ENCODE measurements around the gene RHOXF2B.
A peak's percentile ranks its signal among the peaks of the same experiment; 100 is the strongest.
"Not testable (repeated sequence)": the region's sequence is repeated elsewhere in the genome, so short reads cannot be mapped to it uniquely, and the experiment has no call there.

Gene RHOXF2B

DNA sequence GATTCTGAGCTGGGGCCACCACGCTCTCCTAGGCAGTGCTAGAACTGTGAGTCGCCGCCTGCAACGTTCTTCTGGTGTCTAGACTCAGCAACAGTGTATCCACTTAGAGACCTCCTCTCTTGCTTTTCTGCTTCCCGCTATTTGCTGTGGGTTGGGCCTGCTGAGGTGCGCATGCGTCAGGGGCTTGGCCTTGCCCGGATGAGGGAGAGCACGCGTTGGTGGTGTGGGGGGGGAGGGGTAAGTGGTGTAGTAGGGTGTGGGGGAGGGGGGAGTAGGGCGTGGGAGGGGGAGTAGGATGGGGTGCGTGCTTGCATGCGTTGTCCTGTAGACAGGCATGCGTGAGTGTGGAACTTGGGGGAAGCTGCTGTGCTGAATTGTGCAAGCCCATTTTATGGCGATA lies at the start of gene RHOXF2B:
Gene RHOXF2B (minus strand): TSS at position 101 of the 400 bp plus-strand sequence. CDS start 138 bp downstream, outside the sequence.
- not testable (repeated sequence) for H3K27ac Mint-ChIP-seq; DNase-seq; H3K4me3 Mint-ChIP-seq; H3K9me3 Mint-ChIP-seq; H3K36me3 Mint-ChIP-seq; H3K4me1 Mint-ChIP-seq; H3K27me3 Mint-ChIP-seq; ATAC-seq (replicated peaks)

DNA sequence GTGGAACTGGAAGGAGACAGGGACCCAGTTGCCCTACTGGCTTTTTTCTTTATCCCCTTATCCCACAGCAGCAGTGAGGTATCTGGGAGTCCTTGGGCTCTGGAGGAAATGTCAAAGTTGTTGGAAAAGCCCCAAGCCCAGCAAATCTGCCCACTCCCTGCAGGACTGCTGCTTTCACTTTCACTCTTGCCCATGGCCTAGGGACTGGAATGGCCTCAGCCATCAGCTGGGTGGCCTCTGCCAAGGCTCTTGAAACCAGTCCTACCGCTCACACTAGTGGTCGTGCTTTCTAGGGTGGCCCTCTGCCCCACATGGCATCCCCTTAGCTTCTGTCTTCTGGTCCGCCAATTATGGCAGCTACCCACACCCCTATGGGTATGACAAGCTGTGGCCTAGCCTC lies 48.0 kb upstream of the RHOXF2B start:
- H3K4me1 Mint-ChIP-seq = peaks cover 0 to 4% of the 10 kb centered on the region in 2 donors
- H3K36me3 Mint-ChIP-seq = peaks cover 0 to 2% of the 10 kb centered on the region in 2 donors
- H3K27me3 Mint-ChIP-seq = peaks cover 0 to 3% of the 10 kb centered on the region in 2 donors
- DNase-seq (no peak), ATAC-seq (replicated peaks) (peak in 1 of 2 donors; percentile 14)
- peaks cover 0 to 2% of the 10 kb centered on the region in 2 donors for H3K9me3 Mint-ChIP-seq
- H3K4me3 Mint-ChIP-seq = no peak overlapping the region
- H3K27ac Mint-ChIP-seq = no peak overlapping the region

DNA sequence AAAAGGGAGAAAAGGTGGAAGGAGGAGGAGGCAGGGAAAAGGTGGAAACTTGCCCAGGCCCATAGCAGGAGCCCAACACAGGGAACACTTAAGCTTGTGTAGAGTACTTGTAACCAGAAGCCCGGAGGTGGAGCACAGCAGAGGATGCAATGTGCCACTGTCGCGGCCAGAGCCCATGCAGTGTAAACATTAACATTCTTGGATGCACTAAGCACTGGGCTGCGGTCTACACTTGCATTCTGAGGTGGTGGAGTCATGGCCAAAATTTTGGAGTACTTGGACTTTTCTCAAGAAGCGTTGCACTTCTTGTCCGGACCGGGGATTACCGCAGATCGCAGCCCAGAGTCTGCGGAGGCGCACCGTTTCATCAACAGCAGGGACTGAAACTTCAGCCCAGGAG lies 42.7 kb upstream of the RHOXF2B start:
- H3K4me3 Mint-ChIP-seq = no peak overlapping the region
- ATAC-seq (replicated peaks) (no peak), DNase-seq (no peak)
- peaks cover 0 to 3% of the 10 kb centered on the region in 2 donors for H3K27me3 Mint-ChIP-seq
- H3K27ac Mint-ChIP-seq = no peak overlapping the region
- H3K36me3 Mint-ChIP-seq = no peaks in the 10 kb centered on the region
- peaks cover 0 to 2% of the 10 kb centered on the region in 2 donors for H3K9me3 Mint-ChIP-seq
- peaks cover 0 to 3% of the 10 kb centered on the region in 2 donors for H3K4me1 Mint-ChIP-seq

DNA sequence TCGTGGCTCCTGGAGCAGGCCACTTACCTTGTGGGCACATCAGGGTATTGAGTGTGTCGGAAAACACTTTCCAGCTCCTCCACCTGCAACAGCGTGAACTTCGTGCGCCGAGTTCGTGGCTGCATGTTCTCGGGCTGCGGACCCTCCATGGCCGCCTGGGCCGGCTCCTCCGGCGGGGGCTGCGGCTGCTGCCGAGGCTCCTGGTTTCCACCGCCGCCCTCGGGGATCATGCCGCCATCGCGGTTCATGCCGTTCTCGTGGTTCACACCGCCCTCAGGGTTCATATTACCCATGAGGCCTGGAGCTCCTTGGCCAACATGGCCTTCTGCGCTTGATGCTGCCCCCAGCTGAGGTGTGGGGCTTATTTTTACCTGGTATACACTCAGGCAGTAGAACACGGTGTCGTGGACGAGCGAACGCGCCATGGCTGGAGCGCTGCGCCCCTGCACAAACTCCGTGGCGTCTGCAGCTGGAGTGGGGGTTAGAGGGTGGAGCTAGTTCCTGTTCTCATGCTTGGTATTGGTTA lies 38.0 kb upstream of the RHOXF2B start, which contains the start of gene RHOXF1:
Gene RHOXF1 (minus strand): TSS at position 476 of the 526 bp plus-strand sequence. CDS start 51 bp downstream, at position 425.
- Mint-ChIP-seq H3K27ac (no peak within 1 kb of the TSS), H3K36me3 (no peaks in the 10 kb centered on the region), H3K4me1 (no peaks in the 10 kb centered on the region), H3K9me3 (no peaks in the 10 kb centered on the region), H3K4me3 (no peak within 1 kb of the TSS), H3K27me3 (no peaks in the 10 kb centered on the region)
- no peak for DNase-seq
- ATAC-seq (replicated peaks) = no peak

DNA sequence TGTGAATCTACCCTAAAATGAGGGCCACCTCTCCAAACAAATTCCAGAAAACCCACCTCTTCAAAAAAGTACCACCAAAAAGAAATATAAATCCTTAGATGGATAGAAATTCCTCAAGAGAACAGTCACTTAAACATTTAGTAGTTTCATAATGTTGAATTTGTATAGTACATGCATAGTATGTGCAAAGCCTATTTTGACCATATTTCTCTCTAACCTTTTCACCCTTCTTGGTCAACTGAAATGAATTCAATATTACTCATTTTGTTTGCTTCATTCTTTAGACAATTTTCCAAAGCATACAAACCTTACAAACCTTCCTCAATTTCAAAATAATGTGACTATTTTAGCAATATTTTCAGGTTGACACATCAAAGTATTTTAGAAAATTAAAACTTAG lies 34.1 kb upstream of the RHOXF2B start:
- Mint-ChIP-seq H3K9me3 (no peaks in the 10 kb centered on the region), H3K27ac (no peak overlapping the region), H3K4me3 (no peak overlapping the region), H3K36me3 (peaks cover 0 to 4% of the 10 kb centered on the region in 2 donors), H3K4me1 (no peaks in the 10 kb centered on the region), H3K27me3 (no peaks in the 10 kb centered on the region)
- ATAC-seq (replicated peaks) (no peak), DNase-seq (no peak)

DNA sequence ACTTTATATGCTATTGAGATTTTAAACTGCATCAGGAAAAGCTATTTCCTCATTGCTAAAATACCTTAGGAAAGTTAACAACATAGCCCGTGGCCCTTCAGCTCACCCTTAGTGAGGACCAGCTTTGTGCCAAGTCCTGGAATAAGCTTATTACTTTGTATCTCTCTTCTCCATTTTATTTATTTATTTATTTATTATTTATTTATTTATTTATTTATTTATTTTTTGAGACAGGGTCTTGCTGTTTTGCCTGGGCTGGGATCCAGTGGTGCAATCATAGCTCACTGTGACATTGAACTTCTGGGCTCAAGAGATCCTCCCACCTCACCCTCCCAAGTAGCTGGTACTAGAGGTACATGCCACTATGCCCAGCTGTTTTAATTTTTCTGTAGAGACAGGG lies 31.9 kb upstream of the RHOXF2B start:
- Mint-ChIP-seq H3K4me1 (no peaks in the 10 kb centered on the region), H3K36me3 (peaks cover under 1 to 7% of the 10 kb centered on the region in 2 donors), H3K9me3 (no peaks in the 10 kb centered on the region), H3K27me3 (peaks cover 0 to 5% of the 10 kb centered on the region in 2 donors), H3K4me3 (no peak overlapping the region), H3K27ac (no peak overlapping the region)
- no peak for DNase-seq
- ATAC-seq (replicated peaks) = no peak

DNA sequence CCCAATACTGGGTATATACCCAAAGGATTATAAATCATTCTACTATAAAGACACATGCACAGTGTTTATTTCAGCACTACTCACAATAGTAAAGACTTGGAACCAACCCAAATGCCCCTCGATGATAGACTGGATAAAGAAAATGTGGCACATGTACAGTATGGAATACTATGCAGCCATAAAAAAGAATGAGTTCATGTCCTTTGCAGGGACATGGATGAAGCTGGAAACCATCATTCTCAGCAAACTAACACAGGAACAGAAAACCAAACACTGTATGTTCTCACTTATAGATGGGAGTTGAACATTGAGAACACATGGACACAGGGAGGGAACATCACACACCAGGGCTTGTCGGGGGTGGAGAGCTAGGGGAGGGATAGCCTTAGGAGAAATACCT lies 27.2 kb upstream of the RHOXF2B start:
- DNase-seq; H3K36me3 Mint-ChIP-seq; H3K27me3 Mint-ChIP-seq; ATAC-seq (replicated peaks); H3K4me3 Mint-ChIP-seq; H3K27ac Mint-ChIP-seq; H3K4me1 Mint-ChIP-seq: not testable (repeated sequence)
- H3K9me3 Mint-ChIP-seq = peaks cover 4 to 12% of the 10 kb centered on the region in 2 donors

DNA sequence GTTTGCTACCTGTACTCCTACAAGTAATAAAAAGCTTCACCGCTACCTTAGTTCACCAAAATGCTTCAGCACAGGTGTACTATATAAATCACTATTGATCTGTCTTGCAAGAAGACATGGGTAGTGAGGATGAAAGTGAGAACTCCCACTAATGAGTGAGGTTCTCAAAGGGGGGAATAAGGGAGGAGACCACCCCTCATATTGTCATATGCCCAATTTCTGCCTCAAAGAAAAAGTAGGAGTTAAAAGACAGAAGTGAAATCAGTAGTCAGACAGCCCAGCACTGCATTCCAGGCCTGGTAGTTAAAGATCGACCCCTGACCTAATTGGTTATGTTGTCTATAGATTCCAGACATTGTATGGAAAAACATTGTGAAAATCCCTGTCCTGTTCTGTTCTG lies 23.6 kb upstream of the RHOXF2B start:
- H3K36me3 Mint-ChIP-seq; ATAC-seq (replicated peaks); H3K27ac Mint-ChIP-seq; H3K4me3 Mint-ChIP-seq; DNase-seq; H3K4me1 Mint-ChIP-seq: not testable (repeated sequence)
- Mint-ChIP-seq H3K9me3 (peaks cover 5 to 16% of the 10 kb centered on the region in 2 donors), H3K27me3 (peaks cover 0 to 17% of the 10 kb centered on the region in 2 donors)

DNA sequence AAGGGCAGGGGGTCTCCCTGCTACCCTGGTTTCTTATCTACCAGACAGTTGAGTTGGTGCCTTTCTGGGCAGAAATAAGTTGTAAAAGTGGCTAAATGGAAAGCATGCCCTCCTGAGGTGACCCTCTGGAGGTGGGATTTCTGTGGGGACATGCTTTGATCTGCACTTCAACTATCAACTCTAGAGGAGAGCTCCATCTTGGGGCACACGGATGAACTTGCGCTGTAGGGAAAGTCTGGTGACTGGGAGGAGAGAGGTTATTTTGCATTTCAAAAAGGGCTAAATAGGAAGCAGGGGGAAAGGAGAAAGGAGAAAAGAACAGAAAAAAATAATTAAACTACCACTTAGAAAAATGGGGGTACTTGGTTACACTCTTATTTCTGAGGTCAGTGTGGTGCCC lies 12.7 kb upstream of the RHOXF2B start:
- Mint-ChIP-seq H3K36me3 (no peaks in the 10 kb centered on the region), H3K4me3 (no peak overlapping the region), H3K9me3 (peaks cover 0 to 2% of the 10 kb centered on the region in 2 donors)

DNA sequence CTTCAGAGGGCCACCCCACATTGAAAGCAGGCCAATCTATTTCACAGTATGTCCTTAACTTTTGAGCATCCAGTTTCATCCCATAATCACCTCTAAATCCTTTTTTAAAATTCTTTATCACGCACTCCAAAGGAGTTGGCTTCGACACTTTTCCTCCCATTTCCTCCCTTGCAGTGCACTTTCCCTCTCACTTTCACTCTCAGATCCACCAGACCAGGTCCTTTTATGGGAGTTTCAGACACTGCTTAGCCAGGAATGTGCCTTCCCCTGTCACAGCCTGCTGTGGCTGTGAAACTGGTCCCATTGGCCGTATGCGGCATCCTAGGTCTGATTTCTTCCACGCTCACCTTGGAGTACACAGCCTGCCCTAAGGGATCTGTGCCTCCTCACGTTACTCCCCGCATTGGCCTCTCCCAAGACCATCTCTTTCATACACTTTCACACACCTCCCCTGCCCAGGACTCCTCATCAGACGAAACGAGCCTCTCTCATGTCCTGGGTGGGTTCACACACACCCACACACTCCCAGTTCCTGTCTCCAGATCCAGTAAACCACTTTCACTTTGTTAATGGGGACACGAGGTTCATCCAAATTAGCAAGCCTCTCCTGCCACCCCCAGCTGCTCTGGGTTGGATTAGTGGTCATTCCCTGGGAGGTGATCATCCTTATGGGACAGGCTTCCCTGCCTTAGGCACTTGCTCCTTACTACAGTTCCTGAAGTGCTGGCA lies 10.0 kb upstream of the RHOXF2B start:
- H3K4me1 Mint-ChIP-seq = peaks cover 3 to 6% of the 10 kb centered on the region in 2 donors

More for the DNA sequence above, 12.7 kb upstream of the RHOXF2B start:
- ATAC-seq (replicated peaks) (no peak), DNase-seq (no peak)
- peaks cover 0 to 5% of the 10 kb centered on the region in 2 donors for H3K27me3 Mint-ChIP-seq
- H3K4me1 Mint-ChIP-seq = peaks cover 3 to 6% of the 10 kb centered on the region in 2 donors
- H3K27ac Mint-ChIP-seq = no peak overlapping the region

DNA sequence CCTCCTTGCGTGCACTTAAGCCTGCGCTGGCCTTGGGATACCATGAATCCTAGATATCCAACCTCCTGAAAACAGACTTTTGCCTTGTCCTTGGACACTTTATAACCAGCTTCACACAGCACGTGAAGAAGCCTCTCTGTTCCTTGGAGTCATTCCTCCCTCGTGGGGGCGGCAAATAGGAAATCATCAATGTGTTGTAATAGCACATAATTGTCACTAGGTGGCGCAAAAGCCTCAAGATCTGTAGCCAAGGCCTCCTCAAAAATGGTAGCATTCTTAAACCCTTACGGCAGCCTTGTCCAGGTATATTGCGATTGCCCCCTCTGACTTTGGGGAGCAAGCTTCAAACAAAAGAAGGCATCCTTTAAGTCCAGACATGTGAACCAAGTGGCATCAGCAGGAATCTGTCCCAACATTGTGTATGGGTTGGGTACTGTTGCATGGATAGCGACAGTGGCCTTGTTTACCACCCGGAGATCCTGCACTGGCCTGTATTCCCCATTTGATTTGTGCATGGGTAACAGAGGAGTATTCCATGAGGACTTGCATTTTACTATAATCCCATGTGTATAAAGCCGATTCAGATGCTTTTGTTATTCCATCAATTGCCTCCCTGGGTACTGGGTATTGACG lies 8.2 kb upstream of the RHOXF2B start:
- not testable (repeated sequence) for H3K4me1 Mint-ChIP-seq, H3K27me3 Mint-ChIP-seq, DNase-seq, H3K27ac Mint-ChIP-seq, H3K36me3 Mint-ChIP-seq, H3K4me3 Mint-ChIP-seq, H3K9me3 Mint-ChIP-seq
- ATAC-seq (replicated peaks) = peak; percentile 33 to 57

More for the DNA sequence above, 10.0 kb upstream of the RHOXF2B start:
- ATAC-seq (replicated peaks) = no peak
- H3K4me3 Mint-ChIP-seq = no peak overlapping the region
- H3K27me3 Mint-ChIP-seq = peaks cover 0 to 5% of the 10 kb centered on the region in 2 donors
- no peak overlapping the region for H3K27ac Mint-ChIP-seq
- no peaks in the 10 kb centered on the region for H3K36me3 Mint-ChIP-seq
- no peaks in the 10 kb centered on the region for H3K9me3 Mint-ChIP-seq
- no peak for DNase-seq

DNA sequence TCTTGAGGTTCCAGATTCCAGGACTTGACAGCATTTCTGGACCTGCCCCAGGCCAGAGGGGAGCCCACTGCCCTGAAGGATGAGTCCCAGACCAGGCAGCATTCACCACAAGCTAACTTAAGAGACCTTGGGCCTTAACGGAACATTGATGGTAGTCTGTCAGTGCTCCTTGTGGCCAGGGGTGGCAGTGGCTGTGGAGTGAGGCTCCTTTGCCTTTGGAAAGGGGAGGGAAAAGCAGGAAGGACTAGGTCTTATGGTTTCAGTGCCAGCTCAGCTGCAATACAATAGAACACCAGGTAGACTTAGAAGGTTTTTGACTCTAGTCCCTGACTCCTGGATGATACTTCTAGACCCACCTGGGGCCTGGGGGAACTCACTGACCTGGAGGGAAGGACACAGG lies 11.3 kb downstream of the RHOXF2B start:
- not testable (repeated sequence) for ATAC-seq (replicated peaks); H3K4me1 Mint-ChIP-seq; H3K9me3 Mint-ChIP-seq; DNase-seq; H3K36me3 Mint-ChIP-seq; H3K27ac Mint-ChIP-seq; H3K27me3 Mint-ChIP-seq; H3K4me3 Mint-ChIP-seq

DNA sequence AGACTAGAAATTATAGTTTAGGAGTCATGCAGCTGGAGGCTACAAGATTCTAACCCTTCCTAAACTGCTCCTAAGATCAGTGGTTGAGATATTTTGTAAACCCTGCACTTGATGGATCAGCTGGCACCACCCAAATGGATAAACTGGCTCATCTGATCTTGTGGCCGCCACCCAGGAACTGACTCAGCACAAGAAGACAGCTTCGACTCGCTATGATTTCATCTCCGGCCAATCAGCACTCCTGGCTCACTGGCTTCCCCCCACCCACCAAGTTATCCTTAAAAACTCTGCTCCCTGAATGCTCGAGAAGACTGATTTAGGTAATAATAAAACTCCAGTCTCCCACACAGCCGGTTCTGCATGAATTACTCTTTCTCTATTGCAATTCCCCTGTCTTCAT lies 34.8 kb downstream of the RHOXF2B start:
- not testable (repeated sequence) for H3K4me3 Mint-ChIP-seq; H3K27ac Mint-ChIP-seq; H3K36me3 Mint-ChIP-seq; H3K9me3 Mint-ChIP-seq; ATAC-seq (replicated peaks); H3K27me3 Mint-ChIP-seq; DNase-seq; H3K4me1 Mint-ChIP-seq

DNA sequence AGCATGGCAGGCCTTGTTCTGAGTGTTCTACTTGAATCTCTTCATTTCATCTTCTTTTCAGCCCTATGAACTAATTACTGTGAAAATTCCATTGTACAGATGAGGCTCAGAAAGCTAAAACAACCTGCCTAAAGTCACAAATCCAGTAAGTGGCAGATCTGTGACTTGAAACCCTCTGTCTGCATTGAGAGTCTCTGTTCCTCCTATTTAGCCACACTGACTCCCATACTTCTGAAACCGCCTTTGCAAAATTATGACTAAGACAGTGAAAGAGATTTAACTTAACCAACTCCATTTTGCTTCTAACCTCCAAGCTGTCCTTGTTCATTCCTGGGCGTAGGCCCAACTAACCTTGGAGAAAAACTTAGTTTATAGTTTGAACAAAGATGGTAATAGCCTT lies 35.2 kb downstream of the RHOXF2B start:
- H3K27me3 Mint-ChIP-seq, H3K9me3 Mint-ChIP-seq, H3K36me3 Mint-ChIP-seq, H3K4me3 Mint-ChIP-seq, DNase-seq, H3K27ac Mint-ChIP-seq, H3K4me1 Mint-ChIP-seq: not testable (repeated sequence)
- peak; percentile 49 to 76 for ATAC-seq (replicated peaks)

DNA sequence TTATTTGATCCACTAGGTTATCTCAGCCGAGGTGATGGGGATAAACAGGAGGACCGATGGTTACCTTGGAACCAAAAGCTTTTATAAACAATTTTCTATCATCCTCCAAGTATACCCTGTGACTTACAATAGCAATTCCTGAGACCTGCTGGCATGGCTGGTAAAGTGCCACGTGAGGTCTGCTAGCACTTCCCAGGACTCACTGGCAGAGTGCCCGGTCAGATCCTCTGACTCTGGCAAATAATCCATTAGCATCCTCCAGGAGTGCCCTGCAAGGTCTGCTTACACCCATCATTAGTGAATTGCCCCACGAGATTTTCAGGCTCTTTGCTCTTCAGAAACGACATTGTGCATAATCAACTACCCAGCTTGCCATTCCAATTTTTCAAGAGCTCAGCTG lies 37.3 kb downstream of the RHOXF2B start:
- ATAC-seq (replicated peaks); H3K27me3 Mint-ChIP-seq; H3K36me3 Mint-ChIP-seq; H3K27ac Mint-ChIP-seq; H3K9me3 Mint-ChIP-seq; H3K4me3 Mint-ChIP-seq; DNase-seq: not testable (repeated sequence)
- H3K4me1 Mint-ChIP-seq = peaks cover 17 to 24% of the 10 kb centered on the region in 2 donors

Data from stimulated activated naive B cell treated with anti-CD40 and anti-IgM and Interleukin-4, amounts not matched to agents 10 μg/mL and 1 μg/mL and 100 μg/mL, for 72 hours (primary cell).